Effector memory CD4-positive, alpha-beta T cell (primary cell): ENCODE results near the gene XPR1.

ENCODE experiments used
- DNase-seq, 3 donors: peaks; one replicate each; pipeline ENCODE4 v3.0.0-alpha.2; 2020
- H3K27ac ChIP-seq: 2 replicates; pipeline ENCODE4 v1.7.0; 2013; ENCODE audit warnings: mild to moderate bottlenecking, low read length, moderate library complexity; ENCODE audit not compliant: insufficient read depth, poor library complexity, severe bottlenecking
- H3K27me3 ChIP-seq: replicated peaks from 2 replicates; pipeline ENCODE4 v1.7.0; 2013; ENCODE audit warnings: mild to moderate bottlenecking, low read length; ENCODE audit not compliant: insufficient read depth, control insufficient read depth, poor library complexity, severe bottlenecking
- H3K36me3 ChIP-seq: 2 replicates; pipeline ENCODE4 v1.7.0; 2013; ENCODE audit warnings: mild to moderate bottlenecking, low read length, moderate library complexity; ENCODE audit not compliant: control insufficient read depth, insufficient read depth
- H3K4me1 ChIP-seq: 2 replicates; pipeline ENCODE4 v1.7.0; 2013; ENCODE audit warnings: low read length, mild to moderate bottlenecking; ENCODE audit not compliant: control insufficient read depth, insufficient read depth, poor library complexity, severe bottlenecking
- H3K4me3 ChIP-seq: 2 replicates; pipeline ENCODE4 v1.7.0; 2013; ENCODE audit warnings: low read length, low read depth, mild to moderate bottlenecking; ENCODE audit not compliant: insufficient read depth, poor library complexity, severe bottlenecking
- H3K9me3 ChIP-seq: 2 replicates; pipeline ENCODE4 v1.7.0; 2013; ENCODE audit warnings: mild to moderate bottlenecking, low read length, moderate library complexity; ENCODE audit not compliant: control insufficient read depth
- total RNA-seq, 3 donors: gene quantifications; one replicate each; lab custom pipeline; 2026; lab: John Stamatoyannopoulos, UW

XPR1 gene
- 40.5 to 44.7 (median 40.6) reads per million in 3 donors for total RNA-seq

GRCh38 chr1:180631766-180632325 is at the start of gene XPR1:
Gene XPR1, plus strand, starts transcription at chr1:180632022. Its CDS starts 180 bp downstream, at chr1:180632202.
- Histone ChIP-seq H3K4me1 (no peaks in the 10 kb centered on the region), H3K4me3 (peak within 1 kb of the TSS; percentile 97), H3K9me3 (no peaks in the 10 kb centered on the region), H3K27ac (peak within 1 kb of the TSS; percentile 92), H3K36me3 (no peaks in the 10 kb centered on the region), H3K27me3 (no peaks in the 10 kb centered on the region)
- peak; percentile 97 to 99 (median 98) for DNase-seq

- H3K36me3 ChIP-seq: no peaks in the 10 kb centered on the region
- no peaks in the 10 kb centered on the region for H3K4me1 ChIP-seq
- H3K27me3 ChIP-seq: no peaks in the 10 kb centered on the region
- H3K27ac ChIP-seq: no peak overlapping the region
- no peaks in the 10 kb centered on the region for H3K9me3 ChIP-seq
- H3K4me3 ChIP-seq: no peak overlapping the region
- DNase-seq: no peak
Measured at GRCh38 chr1:180584869-180585268, 47.0 kb upstream of the XPR1 start.

GRCh38 chr1:180585994-180586359 is 45.8 kb upstream of the XPR1 start:
- Histone ChIP-seq H3K4me1 (no peaks in the 10 kb centered on the region), H3K27me3 (no peaks in the 10 kb centered on the region), H3K27ac (no peak overlapping the region), H3K9me3 (no peaks in the 10 kb centered on the region), H3K36me3 (no peaks in the 10 kb centered on the region), H3K4me3 (no peak overlapping the region)
- no peak for DNase-seq

- no peak overlapping the region for H3K27ac ChIP-seq
- DNase-seq: no peak
- no peaks in the 10 kb centered on the region for H3K4me1 ChIP-seq
Measured at GRCh38 chr1:180586671-180587155, 45.1 kb upstream of the XPR1 start.

GRCh38 chr1:180588121-180588520 is 43.7 kb upstream of the XPR1 start:
- H3K36me3 ChIP-seq: no peaks in the 10 kb centered on the region
- H3K4me3 ChIP-seq: no peak overlapping the region
- H3K27ac ChIP-seq: no peak overlapping the region
- no peak for DNase-seq
- no peaks in the 10 kb centered on the region for H3K4me1 ChIP-seq
- no peaks in the 10 kb centered on the region for H3K27me3 ChIP-seq
- H3K9me3 ChIP-seq: no peaks in the 10 kb centered on the region

More at GRCh38 chr1:180586671-180587155, 45.1 kb upstream of the XPR1 start:
- H3K4me3 ChIP-seq: no peak overlapping the region
- no peaks in the 10 kb centered on the region for H3K9me3 ChIP-seq
- H3K27me3 ChIP-seq: no peaks in the 10 kb centered on the region
- H3K36me3 ChIP-seq: no peaks in the 10 kb centered on the region

- Histone ChIP-seq H3K4me3 (no peak overlapping the region), H3K27me3 (no peaks in the 10 kb centered on the region), H3K27ac (no peak overlapping the region), H3K36me3 (no peaks in the 10 kb centered on the region), H3K9me3 (no peaks in the 10 kb centered on the region), H3K4me1 (no peaks in the 10 kb centered on the region)
- DNase-seq: no peak
Measured at GRCh38 chr1:180590889-180591288, 40.9 kb upstream of the XPR1 start.

GRCh38 chr1:180593382-180593781 is 38.4 kb upstream of the XPR1 start:
- H3K9me3 ChIP-seq: no peaks in the 10 kb centered on the region
- H3K27ac ChIP-seq: no peak overlapping the region
- H3K36me3 ChIP-seq: no peaks in the 10 kb centered on the region
- no peak for DNase-seq
- no peaks in the 10 kb centered on the region for H3K4me1 ChIP-seq
- H3K4me3 ChIP-seq: no peak overlapping the region
- no peaks in the 10 kb centered on the region for H3K27me3 ChIP-seq

GRCh38 chr1:180594723-180595122 is 37.1 kb upstream of the XPR1 start:
- Histone ChIP-seq H3K9me3 (no peaks in the 10 kb centered on the region), H3K36me3 (no peaks in the 10 kb centered on the region), H3K4me3 (no peak overlapping the region), H3K4me1 (no peaks in the 10 kb centered on the region), H3K27ac (no peak overlapping the region), H3K27me3 (no peaks in the 10 kb centered on the region)
- DNase-seq: no peak

- no peak overlapping the region for H3K4me3 ChIP-seq
- H3K36me3 ChIP-seq: no peaks in the 10 kb centered on the region
- H3K9me3 ChIP-seq: no peaks in the 10 kb centered on the region
- DNase-seq: no peak
- no peaks in the 10 kb centered on the region for H3K4me1 ChIP-seq
- no peaks in the 10 kb centered on the region for H3K27me3 ChIP-seq
- no peak overlapping the region for H3K27ac ChIP-seq
Measured at GRCh38 chr1:180595966-180596365, 35.9 kb upstream of the XPR1 start.

- Histone ChIP-seq H3K9me3 (no peaks in the 10 kb centered on the region), H3K4me1 (no peaks in the 10 kb centered on the region), H3K4me3 (no peak overlapping the region), H3K36me3 (no peaks in the 10 kb centered on the region), H3K27ac (no peak overlapping the region), H3K27me3 (no peaks in the 10 kb centered on the region)
- DNase-seq: no peak
Measured at GRCh38 chr1:180597520-180597919, 34.3 kb upstream of the XPR1 start.
